ENCODE results near the gene UGT1A8. TPM values are rescaled to one million over a fixed set of nuclear protein-coding genes. Genes with fewer than 3 reads are reported as not detected.
"Not testable (repeated sequence)": the region's sequence is repeated elsewhere in the genome, so short reads cannot be mapped to it uniquely, and the experiment has no call there.

UGT1A8 gene
- total RNA-seq, 1 experiment from 2014 or later, result not detected

- DNase-seq (ENCODE audit: low read depth), result no peak
These were observed 95.8 kb downstream of the UGT1A8 start for GRCh38 chr2:233713262-233713615.

DNA sequence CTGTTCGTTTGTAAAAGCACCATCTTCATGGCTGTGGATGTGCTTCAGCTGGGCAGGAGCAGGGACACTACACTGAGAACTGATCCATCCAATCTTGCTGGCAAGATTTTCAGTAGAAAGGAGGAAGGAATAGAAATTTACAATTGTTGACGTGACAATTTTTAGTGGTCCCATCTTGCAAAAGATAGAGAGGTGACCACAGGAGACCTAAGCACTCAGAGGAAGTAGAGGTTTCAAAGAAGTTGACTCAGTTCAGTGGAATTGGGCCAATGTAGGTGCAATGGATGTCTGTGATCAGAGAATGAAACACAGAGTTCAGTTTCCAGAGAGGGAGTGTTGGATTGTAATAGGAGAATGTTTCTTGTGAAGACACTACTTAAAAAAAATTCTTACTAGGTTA, 96.7 kb downstream of the UGT1A8 start:
- peak; percentile 16 for DNase-seq (ENCODE audit: low read depth)

GRCh38 chr2:233718552-233718951, 101.1 kb downstream of the UGT1A8 start, which contains the start of gene UGT1A4:
UGT1A4 (plus strand) TSS chr2:233718736; CDS start chr2:233718821, 85 bp downstream.
- DNase-seq (ENCODE audit: low read depth), result no peak

- DNase-seq (ENCODE audit: low read depth), result no peak
These were observed 111.4 kb downstream of the UGT1A8 start, which contains the start of gene UGT1A3 for GRCh38 chr2:233728723-233729301. UGT1A3 (plus strand) TSS chr2:233729042; CDS start chr2:233729127, 85 bp downstream.

- not testable (repeated sequence) for DNase-seq (ENCODE audit: low read depth)
These were observed 119.6 kb downstream of the UGT1A8 start for GRCh38 chr2:233736868-233737653.

DNA sequence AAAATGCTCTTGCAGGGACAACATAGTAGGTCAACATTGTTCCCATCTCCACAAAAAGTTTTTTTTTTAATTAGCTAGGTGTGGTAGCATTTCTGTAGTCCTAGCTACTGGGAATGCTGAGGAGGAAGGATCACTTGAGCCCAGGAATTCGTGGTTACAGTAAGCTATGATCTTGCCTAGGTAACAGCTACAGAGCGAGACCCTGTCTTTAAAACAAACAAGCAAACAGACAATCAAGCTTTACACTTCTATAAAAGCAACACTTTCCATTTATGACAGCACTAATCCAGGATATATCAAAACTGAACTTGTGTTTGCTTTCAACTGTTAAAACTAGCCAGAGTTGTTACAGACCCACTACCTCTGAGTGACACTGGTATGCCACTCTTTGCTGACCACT, 123.4 kb downstream of the UGT1A8 start:
- no peak for DNase-seq (ENCODE audit: low read depth)

GRCh38 chr2:233743464-233744259, 126.2 kb downstream of the UGT1A8 start:
- DNase-seq (ENCODE audit: low read depth), result no peak

- DNase-seq (ENCODE audit: low read depth), result no peak
These were observed 127.8 kb downstream of the UGT1A8 start for GRCh38 chr2:233745073-233745755.

- DNase-seq (ENCODE audit: low read depth), result not testable (repeated sequence)
These were observed 128.4 kb downstream of the UGT1A8 start for GRCh38 chr2:233745838-233746237.

- no peak for DNase-seq (ENCODE audit: low read depth)
These were observed 129.2 kb downstream of the UGT1A8 start for GRCh38 chr2:233746475-233747282.

DNA sequence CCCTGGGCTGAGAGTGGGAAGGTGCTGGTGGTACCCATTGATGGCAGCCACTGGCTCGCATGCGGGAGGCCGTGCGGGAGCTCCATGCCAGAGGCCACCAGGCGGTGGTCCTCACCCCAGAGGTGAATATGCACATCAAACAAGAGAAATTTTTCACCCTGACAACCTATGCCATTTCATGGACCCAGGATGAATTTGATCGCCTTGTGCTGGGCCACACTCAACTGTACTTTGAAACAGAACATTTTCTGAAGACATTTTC, 129.8 kb downstream of the UGT1A8 start:
- DNase-seq (ENCODE audit: low read depth), result no peak

DNA sequence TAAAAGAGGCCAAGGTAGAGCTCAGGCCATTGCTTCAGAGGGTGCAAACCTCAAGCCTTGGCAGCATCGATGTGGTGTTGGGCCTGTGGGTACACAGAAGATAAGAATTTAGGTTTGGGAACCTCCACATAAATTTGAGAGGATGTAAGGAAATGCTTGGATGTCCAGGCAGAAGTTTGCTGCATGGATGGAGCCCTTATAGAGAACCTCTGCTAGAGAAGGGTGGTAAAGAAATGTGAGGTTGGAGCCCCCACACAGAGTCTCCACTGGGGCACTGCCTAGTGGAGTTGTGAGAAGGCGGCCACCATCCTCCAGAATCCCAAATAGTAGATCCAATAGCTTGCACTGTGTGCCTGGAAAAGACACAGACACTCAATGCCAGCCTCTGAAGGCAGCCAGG, 133.3 kb downstream of the UGT1A8 start:
- DNase-seq (ENCODE audit: low read depth), result not testable (repeated sequence)

DNA sequence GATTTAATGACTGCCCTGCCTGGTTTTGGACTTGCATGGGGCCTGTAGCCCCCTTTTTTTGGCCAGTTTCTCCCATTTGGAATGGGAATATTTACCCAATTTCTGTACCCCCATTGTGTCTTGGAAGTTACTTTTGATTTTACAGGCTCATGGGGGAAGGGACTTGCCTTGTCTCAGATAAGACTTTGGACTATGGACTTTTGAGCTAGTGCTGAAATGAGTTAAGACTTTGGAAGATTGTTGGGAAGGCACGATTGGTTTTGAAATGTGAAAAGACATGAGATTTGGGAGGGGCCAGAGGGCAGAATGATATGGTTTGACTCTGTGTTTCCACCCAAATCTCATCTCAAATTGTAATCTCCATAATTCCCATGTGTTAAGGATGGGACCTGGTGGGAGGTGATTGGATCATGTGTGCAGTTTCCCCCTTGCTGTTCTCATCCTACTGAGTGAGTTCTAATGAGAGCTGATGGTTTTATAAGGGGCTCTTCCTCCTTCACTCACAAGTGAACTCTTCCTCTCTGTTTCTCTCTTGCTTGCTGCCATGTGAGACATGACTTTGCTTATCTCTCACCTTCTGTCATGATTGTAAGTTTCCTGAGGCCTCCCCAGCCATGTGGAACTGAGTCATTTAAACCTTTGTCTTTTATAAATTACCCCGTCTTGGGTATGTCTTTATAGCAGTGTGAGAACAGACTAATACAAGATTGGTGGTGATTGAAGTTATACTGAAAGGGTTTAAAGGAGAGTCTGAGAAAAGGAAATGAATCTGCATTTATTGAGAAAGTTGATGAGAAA, 134.0 kb downstream of the UGT1A8 start:
- DNase-seq (ENCODE audit: low read depth), result not testable (repeated sequence)

- DNase-seq (ENCODE audit: low read depth), result no peak
These were observed 137.6 kb downstream of the UGT1A8 start for GRCh38 chr2:233754872-233755611.

GRCh38 chr2:233756429-233757081, 139.1 kb downstream of the UGT1A8 start:
- DNase-seq (ENCODE audit: low read depth), result no peak

DNA sequence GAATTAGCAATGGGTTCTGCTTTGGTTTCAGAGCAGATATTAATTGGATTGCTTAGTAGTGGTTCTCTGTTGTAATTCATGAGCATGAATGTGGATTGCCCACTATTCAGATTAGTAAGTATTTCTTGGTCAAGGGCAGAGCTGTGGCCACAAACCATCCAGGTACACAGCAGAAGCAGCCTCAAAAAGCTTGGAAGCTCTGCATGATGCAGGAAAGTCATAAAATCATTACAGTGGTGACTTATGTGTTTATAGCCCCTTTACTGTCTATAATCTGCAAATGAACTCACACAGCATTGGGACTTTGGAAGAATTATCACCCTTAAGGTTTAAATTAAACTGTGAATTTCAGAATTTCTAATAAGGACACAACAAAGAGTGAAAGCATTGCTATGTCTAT, 140.7 kb downstream of the UGT1A8 start:
- DNase-seq (ENCODE audit: low read depth), result no peak

DNA sequence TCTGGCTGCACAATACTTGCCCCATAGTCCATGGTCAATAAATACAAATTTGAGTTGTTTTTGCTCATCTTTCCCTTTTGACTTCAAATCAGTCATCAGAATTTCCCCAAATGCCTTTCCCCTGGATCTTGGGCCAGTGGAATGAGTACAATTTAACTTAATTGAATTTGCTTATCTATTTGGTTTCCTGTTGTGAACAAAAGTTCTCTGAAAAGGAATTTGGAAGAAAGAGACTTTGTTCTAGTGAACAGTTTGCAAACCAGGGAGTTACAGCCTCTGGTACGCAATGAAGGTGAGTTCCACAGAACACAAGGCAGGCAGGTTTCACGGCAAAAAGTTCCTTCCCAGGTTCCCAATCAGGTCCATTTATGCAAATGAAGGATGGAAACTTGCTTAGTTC, 141.4 kb downstream of the UGT1A8 start:
- no peak for DNase-seq (ENCODE audit: low read depth)

GRCh38 chr2:233760043-233760442, 142.6 kb downstream of the UGT1A8 start, which contains the start of gene UGT1A1:
UGT1A1 (plus strand) TSS chr2:233760270; CDS start chr2:233760288, 18 bp downstream.
- DNase-seq (ENCODE audit: low read depth), result no peak
